DND-41 (cell line): ENCODE measurements around the gene SLCO4A1.

Experiments
- CTCF ChIP-seq: IDR thresholded peaks from 2 replicates; pipeline ENCODE4 v1.5.1; 2012; ENCODE audit warnings: borderline replicate concordance, low read length, moderate library complexity, mild to moderate bottlenecking; ENCODE audit not compliant: poor library complexity, severe bottlenecking; ENCODE audit errors: extremely low read depth
- EZH2 ChIP-seq: IDR thresholded peaks from 3 replicates; pipeline ENCODE4 v1.6.1; 2012; ENCODE audit warnings: borderline replicate concordance, low read depth, mild to moderate bottlenecking, moderate library complexity, low read length, inconsistent platforms; ENCODE audit not compliant: severe bottlenecking

- TF ChIP-seq CTCF (no peak), EZH2 (no peak)
These were observed 28.0 kb upstream of the SLCO4A1 start for GRCh38 chr20:62614085-62614960.
